Stimulated activated CD4-positive, alpha-beta T cell treated with anti-CD3 and anti-CD28 coated beads, Interleukin-12 subunit alpha, Interleukin-12 subunit beta, amount 100 ng/mL, for 24 hours (primary cell): ENCODE data around the gene CREB3L1.

Experiments
- DNase-seq, 2 experiments: peaks; one replicate each; pipeline ENCODE4 v3.0.0-alpha.2; 2020; ENCODE audit warnings: low read depth in 2 of 2

CREB3L1 gene

DNA sequence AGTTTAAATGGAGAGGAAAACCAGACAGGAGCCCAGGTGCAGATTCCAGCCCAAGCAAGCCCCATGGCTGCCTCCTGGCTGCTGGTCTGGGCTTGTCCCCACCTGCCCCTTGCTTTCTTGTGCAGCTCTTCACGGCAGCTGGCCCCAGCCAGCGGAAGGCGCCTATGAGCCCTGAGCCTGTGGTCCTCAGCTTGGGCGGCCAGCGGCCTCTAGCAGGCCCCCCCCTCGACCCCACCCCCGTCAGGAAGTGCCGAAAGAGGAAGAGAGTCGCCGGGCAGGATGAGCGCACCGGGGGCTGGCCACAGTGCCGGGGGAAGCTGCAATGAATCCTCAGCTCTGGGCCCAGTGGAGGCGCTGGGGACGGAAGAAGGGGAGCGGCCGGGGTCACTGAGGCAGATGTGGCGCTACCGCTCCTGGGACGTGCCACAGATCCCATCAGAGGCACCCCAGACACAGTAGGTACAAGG, 67.7 kb downstream of the CREB3L1 start:
- no peak for DNase-seq

DNA sequence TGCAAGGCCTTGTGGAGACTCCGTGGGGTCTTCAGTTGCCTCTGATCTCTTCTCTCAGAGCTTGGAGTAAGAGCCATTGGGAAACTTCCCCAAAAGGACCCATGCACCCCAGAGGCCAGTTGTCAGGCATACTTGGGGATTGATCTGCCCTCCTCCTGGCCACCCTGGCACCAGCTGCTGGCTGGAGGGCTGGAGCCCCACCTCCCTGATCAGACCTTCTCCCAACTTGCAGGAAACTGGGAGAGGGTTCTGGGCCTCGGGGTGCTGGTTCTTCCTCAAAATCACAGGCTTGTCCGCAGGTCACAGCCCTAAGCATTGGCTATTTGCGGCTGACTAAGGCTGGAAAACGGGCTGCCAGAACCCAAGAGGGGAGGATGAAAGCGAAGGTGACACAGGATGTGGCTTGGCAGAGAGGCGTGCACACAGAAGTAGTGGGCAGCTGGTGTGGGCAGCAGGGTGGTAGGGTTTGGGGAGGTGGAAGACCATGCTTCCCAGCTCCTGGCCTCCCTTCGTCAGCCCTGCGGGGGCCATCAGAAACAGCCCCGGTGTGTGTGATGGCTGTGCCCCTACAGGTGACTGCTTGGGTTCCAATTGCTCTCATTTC, 68.5 kb downstream of the CREB3L1 start:
- no peak for DNase-seq

DNA sequence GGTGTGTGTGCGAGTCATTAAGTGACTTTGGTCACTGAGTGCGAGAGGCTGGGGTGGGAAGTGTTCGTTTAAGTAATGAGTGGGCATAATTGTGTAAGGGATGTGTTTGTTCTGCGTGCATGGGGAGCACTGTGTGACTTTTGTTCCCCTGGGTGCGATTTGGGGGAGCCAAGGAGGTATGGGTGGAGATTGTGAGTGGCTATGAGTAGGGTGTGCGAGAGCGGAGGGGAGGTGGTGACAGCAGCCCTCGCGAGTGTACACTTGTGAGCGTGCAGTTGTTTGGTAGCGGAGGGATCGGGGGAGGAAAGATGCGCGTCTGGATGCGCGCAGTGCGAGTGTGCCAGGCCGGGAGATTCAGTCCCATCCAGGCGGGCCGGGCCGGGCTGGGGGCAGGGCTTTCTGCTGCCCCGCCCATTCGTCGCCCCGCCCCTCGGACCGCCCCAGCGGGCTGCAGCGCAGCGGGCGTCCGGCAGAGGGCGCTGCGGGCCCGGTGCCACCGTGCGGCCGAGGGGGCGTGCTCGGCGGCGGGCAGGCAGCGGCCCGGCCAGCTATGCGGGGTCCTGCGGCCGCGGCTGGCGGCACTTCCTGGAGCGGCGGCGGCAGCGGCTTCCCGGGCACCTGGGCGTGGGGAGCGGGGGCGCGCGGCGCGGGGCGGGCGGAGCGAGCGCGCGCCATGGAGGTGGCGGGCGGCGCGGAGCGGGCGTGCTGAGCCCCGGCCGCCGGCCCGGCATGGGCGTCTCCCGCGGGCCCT, 69.6 kb downstream of the CREB3L1 start, which contains the start of gene DGKZ:
Gene DGKZ, plus strand, starts transcription at position 578 of the 751 bp plus-strand sequence. CDS start 197 bp downstream, outside the sequence.
- peak; percentile 77 to 78 for DNase-seq

DNA sequence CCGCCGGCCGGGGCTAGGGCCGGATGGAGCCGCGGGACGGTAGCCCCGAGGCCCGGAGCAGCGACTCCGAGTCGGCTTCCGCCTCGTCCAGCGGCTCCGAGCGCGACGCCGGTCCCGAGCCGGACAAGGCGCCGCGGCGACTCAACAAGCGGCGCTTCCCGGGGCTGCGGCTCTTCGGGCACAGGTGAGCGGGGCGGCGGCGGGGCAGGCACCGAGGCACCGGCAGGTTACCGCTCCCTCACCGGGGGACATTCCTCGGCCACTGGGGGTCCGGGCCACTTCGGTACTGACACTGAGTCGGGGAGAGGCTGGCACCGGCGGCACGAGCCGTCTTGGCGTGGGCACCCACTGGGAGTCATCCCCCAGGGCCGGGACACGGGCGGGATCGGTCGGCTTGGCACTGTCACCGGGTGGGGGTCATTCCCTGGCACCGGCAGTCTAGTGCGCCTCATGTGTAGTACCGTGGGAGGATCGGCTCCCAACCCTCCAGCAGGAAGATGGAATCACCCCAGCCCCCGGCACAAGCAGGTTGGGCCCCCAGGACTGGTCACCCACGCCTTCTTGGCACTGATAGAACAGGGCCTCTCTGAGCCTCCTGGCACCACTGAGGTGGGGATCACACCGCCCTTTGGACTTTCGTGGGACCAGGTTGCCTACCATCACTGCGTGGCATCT, 70.3 kb downstream of the CREB3L1 start:
- DNase-seq = no peak

DNA sequence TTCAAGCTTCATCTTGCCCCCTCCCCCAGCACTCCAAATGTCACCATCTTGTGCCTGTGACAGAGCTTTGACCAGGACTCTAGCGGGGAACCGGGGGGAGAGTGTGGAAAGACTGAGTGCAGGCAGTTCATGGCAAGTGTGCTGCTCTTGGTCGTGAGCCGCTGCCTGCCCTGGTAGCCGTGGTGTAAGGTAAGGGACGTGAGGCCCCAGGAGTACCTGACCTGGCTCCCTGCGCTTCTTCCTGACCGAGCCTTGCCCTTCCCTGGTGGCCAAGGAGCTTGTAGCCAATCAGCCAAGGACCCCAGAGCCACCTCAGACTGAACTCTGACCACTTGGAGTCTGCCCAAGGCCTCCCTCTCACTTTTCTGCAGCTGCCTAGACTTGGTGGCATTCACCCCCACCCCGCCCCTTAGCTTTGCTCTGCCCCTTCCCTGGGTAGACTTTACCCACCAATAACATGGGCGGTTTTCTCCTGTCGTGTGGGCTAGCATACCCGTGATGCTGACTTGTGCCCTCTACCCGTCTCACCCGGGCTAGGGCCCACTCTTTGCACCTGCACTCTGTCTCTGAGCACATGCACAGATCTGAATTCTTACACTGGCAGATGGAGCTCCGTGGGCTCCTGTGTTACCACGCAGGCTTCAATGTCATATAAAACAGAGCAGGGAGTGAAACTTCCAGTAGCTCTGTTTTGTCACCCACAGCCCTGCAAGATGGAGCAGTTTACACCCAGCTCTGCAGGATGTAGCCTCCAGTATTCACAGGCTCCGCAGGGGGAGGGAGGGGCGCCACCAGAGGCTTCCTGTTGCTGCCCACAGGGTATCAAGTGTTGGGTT, 71.3 kb downstream of the CREB3L1 start:
- peak in 1 of 2 experiments; percentile 54 for DNase-seq

DNA sequence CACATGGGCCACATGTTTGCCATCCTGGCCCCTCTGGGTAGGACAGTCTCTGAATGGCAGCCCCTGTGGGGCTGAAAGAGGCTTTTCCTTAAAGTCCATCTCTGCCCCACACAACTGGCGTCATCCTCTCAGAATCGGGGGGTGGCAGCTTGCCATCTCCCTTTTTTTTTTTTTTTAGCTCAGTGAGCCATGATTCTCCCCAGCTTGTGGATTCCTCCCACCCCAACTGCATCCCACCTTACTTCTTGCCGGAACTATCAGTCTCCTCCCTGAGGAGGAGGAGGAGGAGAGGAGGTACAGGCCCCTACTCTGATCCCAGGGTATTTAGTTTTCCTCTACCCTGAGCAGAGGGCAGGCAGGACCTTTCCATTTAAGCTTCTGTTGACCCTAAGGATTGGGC, 73.2 kb downstream of the CREB3L1 start:
- DNase-seq = no peak

DNA sequence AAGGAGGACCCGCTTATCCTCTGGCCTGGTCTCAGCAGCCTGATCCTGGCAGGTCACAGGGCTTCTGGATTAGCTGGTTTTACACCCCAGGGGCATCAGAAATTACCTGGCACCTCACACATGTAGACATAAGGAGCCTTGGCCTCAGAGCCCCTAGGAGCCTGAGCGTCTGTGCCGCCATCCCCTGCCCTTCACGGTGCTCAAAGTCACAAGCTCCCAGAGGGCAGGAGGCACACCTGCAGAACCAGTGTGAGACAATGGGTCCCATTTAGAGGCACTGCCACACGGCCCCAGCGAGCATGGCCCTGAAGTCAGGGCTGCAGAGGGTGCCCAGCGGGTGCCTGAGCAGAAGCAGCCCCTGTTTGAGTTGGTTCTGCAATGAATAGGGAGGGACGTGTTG, 73.7 kb downstream of the CREB3L1 start:
- no peak for DNase-seq

GRCh38 chr11:46351606-46352005, 74.1 kb downstream of the CREB3L1 start:
- no peak for DNase-seq

GRCh38 chr11:46352063-46352841, 74.8 kb downstream of the CREB3L1 start:
- peak in 1 of 2 experiments; percentile 61 for DNase-seq

GRCh38 chr11:46353698-46354097, 76.2 kb downstream of the CREB3L1 start:
- DNase-seq = peak in 1 of 2 experiments; percentile 62

DNA sequence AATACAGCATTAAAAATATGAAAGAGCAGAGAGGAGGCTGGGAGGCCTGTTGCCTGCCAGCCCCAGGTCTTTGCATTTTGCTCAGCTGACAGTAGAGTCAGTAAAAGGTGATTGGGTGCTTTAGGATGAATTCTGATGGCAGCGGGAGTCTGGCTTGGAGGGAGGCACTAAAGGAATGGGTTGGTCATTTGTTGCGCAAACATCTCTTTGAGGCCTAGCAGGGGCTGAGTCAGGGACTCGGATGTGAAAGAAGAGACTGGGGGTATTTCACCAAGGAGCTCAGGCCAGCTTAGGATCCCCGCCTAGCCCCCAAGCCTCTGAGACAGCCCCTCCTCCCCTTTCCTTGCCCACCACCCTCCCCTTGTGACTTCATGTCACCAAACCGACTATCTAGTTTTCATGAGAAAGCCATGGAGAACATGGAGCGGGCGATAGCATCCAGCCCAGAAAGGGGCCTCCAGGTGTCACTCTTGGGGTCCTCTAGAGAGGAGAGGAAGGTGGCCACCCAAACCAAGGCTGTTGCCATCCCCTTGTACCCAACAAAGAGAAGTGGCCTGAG, 79.5 kb downstream of the CREB3L1 start:
- DNase-seq = no peak

GRCh38 chr11:46357483-46357936, 80.0 kb downstream of the CREB3L1 start:
- no peak for DNase-seq

DNA sequence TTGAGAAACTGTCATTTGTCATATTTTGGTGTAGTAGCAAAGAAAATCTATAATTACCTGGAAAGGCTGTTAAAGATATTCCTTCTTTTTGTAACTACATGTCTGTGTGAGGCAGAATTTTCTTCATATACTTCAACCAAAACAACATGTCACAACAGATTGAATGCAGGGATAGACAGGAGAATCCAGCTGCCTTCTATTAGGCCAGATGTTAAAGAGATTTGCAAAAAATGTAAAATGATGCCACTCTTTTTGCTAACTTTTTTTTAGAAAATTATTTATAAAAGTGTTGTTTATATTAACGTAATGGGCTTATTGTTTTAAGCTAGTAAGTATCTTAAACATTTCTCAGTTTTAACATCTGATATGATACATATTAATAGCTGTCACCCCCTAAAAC, 82.5 kb downstream of the CREB3L1 start:
- no peak for DNase-seq

- DNase-seq = no peak
These were observed 83.4 kb downstream of the CREB3L1 start for GRCh38 chr11:46360878-46361277.

- peak in 1 of 2 experiments; percentile 56 for DNase-seq
These were observed 84.1 kb downstream of the CREB3L1 start for GRCh38 chr11:46361283-46362155.

DNA sequence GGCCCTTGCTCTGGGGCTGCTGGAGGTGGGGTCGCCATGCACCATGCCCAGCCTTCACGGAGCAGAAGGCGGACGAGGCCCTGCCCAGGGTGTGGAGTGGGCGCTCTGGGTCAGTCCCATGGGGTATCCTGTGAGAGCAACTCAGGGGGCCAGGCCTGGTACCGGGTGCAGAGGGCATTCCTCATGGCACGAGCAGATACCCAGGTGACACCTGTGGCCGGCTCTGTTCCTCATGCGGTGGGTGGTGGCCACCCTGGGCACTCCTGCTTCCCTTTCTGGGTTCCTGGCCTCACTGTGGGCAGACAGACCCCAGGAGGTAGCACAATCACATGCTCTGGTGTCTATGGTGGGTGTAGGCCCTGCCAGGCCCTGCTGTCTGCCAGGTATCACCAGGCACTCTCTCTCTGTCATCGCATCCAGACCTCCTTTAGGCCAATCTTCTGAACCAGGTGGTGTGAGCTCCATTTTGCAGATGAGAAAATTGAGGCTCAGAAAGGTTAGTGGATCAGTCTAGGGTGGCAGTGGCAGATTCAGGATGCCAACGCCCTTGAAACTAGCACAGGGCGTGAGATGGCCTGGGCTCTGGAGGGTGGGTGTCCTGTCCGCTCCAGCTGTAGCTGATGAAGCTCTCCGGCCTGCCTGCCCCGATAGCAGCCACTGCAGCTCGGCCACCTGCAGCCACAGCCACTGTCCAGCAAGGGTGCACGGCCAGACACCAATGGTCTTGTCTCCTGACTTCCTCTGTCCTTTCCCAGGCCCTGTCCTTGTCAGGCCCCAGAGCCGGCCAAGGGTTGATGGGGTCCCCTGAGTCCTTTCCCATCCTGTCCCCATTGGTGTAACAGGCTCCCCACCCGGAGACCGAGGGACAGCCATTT, 84.9 kb downstream of the CREB3L1 start:
- DNase-seq = no peak

DNA sequence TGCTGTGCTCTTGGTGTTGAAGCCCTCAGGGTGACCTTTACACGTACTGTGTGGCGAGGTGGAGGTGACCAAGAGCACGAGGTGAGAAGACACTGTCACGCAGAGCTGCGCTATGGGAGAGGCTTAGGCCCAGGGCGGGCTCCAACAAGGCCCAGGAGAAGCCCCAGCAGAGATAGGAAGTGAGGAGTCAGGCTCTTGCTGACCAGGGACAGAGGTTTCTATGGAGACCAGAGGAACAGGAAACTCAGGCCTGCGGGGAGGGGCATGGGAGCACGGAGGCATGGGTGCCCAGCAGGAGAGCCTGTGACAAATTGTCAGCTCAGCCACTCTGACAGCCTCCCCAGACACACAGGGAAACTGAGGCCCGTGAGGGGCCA, 85.6 kb downstream of the CREB3L1 start:
- DNase-seq = no peak

- DNase-seq = no peak
These were observed 86.1 kb downstream of the CREB3L1 start for GRCh38 chr11:46363455-46364005.
